Sciatic nerve (tissue), 2 donors: ENCODE measurements around the gene PHRF1. TPM values are rescaled to one million over a fixed set of nuclear protein-coding genes. Genes with fewer than 3 reads are reported as not detected.

ENCODE experiments used
- ATAC-seq: fragments of 200-7000 bp; cut with Tn5 transposase; one replicate; pipeline ENCODE4 v1.9.1; 2020; ENCODE audit warnings: mild to moderate bottlenecking, moderate library complexity
- DNase-seq: peaks from one replicate; pipeline ENCODE4 v3.0.0-alpha.2; 2020; ENCODE audit warnings: low spot score
- intact Hi-C: fragments of 100-400 bp; cut with DNase I; formaldehyde crosslinking; loops from one replicate; pipeline ENCODE4 v1.14.2; 2022
- total RNA-seq: library from RNA; stranded (reverse); fragmentation: NEBNext Ultra II Directional; extraction: Animal tissue kit (Norgen Biotek cat#: 25700); gene quantifications from one replicate; pipeline ENCODE4 v1.2.1, GENCODE V29; 2021
- donor health status: DM: no; HTN: no; CAD: no.
- donor health status: DM: no; HTN: no; CAD: no.

The PHRF1 gene
- total RNA-seq, 1 donor from 2014 or later, result 33.5 TPM

GRCh38 chr11:586376-587316, 10.4 kb downstream of the PHRF1 start:
- ATAC-seq, result peak; percentile 33
- intact Hi-C loops, result no loop called here
- DNase-seq, result no peak

- intact Hi-C loops, result no loop called here
- ATAC-seq, result no peak
- no peak for DNase-seq
Observed at GRCh38 chr11:587546-587945, 11.3 kb downstream of the PHRF1 start.

GRCh38 chr11:587978-588380, 11.7 kb downstream of the PHRF1 start:
- DNase-seq (no peak), ATAC-seq (no peak)
- intact Hi-C loops, result no loop called here

GRCh38 chr11:589798-590197, 13.5 kb downstream of the PHRF1 start:
- no peak for DNase-seq
- intact Hi-C loops, result no loop called here
- ATAC-seq, result no peak

GRCh38 chr11:590997-591396, 14.7 kb downstream of the PHRF1 start:
- no peak for DNase-seq
- intact Hi-C loops, result no loop called here
- no peak for ATAC-seq

- intact Hi-C loops, result no loop called here
- ATAC-seq, result no peak
- no peak for DNase-seq
Observed at GRCh38 chr11:592501-592900, 16.2 kb downstream of the PHRF1 start.

- ATAC-seq (no peak), DNase-seq (no peak)
- intact Hi-C loops, result no loop called here
Observed at GRCh38 chr11:592918-593317, 16.6 kb downstream of the PHRF1 start.

GRCh38 chr11:593347-593746, 17.1 kb downstream of the PHRF1 start:
- ATAC-seq, result no peak
- DNase-seq, result no peak
- intact Hi-C loops, result no loop called here

GRCh38 chr11:595400-595799, 19.1 kb downstream of the PHRF1 start:
- no peak for DNase-seq
- intact Hi-C loops, result no loop called here
- ATAC-seq, result no peak

- intact Hi-C loops, result no loop called here
- no peak for ATAC-seq
Observed at GRCh38 chr11:596374-596773, 20.1 kb downstream of the PHRF1 start.

GRCh38 chr11:597166-597725, 21.0 kb downstream of the PHRF1 start:
- peak; percentile 19 for ATAC-seq
- intact Hi-C loops, result no loop called here

More at GRCh38 chr11:596374-596773, 20.1 kb downstream of the PHRF1 start:
- DNase-seq, result no peak

GRCh38 chr11:598005-598680, 21.9 kb downstream of the PHRF1 start:
- DNase-seq (no peak), ATAC-seq (no peak)
- intact Hi-C loops, result no loop called here

More at GRCh38 chr11:597166-597725, 21.0 kb downstream of the PHRF1 start:
- no peak for DNase-seq

GRCh38 chr11:601573-602245, 25.4 kb downstream of the PHRF1 start:
- intact Hi-C loops, result no loop called here
- ATAC-seq (no peak), DNase-seq (no peak)

GRCh38 chr11:603154-603553, 26.9 kb downstream of the PHRF1 start:
- DNase-seq (no peak), ATAC-seq (no peak)
- intact Hi-C loops, result no loop called here

- no peak for DNase-seq
- ATAC-seq, result no peak
- intact Hi-C loops, result no loop called here
Observed at GRCh38 chr11:605286-606129, 29.2 kb downstream of the PHRF1 start.

- intact Hi-C loops, result no loop called here
- DNase-seq (no peak), ATAC-seq (peak; percentile 39)
Observed at GRCh38 chr11:606245-606644, 30.0 kb downstream of the PHRF1 start.

GRCh38 chr11:607020-607780, 30.9 kb downstream of the PHRF1 start:
- DNase-seq, result no peak
- no peak for ATAC-seq
- intact Hi-C loops, result no loop called here
